Uterus (tissue), 4 donors: ENCODE results near the gene NXPH1. TPM values are rescaled to one million over a fixed set of nuclear protein-coding genes. Genes with fewer than 3 reads are reported as not detected.

Source experiments
- DNase-seq, 2 donors: peaks; one replicate each; pipeline ENCODE4 v3.0.0-alpha.2; 2019 to 2020
- H3K27ac ChIP-seq, 2 donors: fragments of 200-600 bp; sonication (generic); 1 replicate in 1 of 2; 2 replicates in 1 of 2; pipeline ENCODE4 v1.5.1; 2016 to 2018
- H3K27me3 ChIP-seq, 2 donors: fragments of 200-600 bp; sonication (generic); one replicate each; pipeline ENCODE4 v1.5.1; 2018 to 2019; ENCODE audit warnings: control low read depth in 1 of 2
- H3K36me3 ChIP-seq, 2 donors: fragments of 200-600 bp; sonication (generic); one replicate each; pipeline ENCODE4 v1.5.1; 2019; ENCODE audit warnings: control low read depth in 1 of 2
- H3K4me1 ChIP-seq, 2 donors: fragments of 200-600 bp; sonication (generic); one replicate each; pipeline ENCODE4 v1.5.1; 2018 to 2019; ENCODE audit warnings: control low read depth in 1 of 2
- H3K4me3 ChIP-seq, 2 donors: fragments of 200-600 bp; sonication (generic); 1 replicate in 1 of 2; 2 replicates in 1 of 2; pipeline ENCODE4 v1.5.1; 2018 to 2019; ENCODE audit warnings: mild to moderate bottlenecking in 1 of 2
- H3K9me3 ChIP-seq, 2 donors: fragments of 200-600 bp; sonication (generic); one replicate each; pipeline ENCODE4 v1.5.1; 2019; ENCODE audit warnings: control low read depth in 1 of 2
- CTCF ChIP-seq, 4 experiments: fragments of 200-600 bp in 2 of 4; fragments of 450-650 bp in 2 of 4; sonication (generic) in 2 of 4; IDR thresholded peaks; one replicate each; pipeline ENCODE4 v1.5.1; 2016 to 2019; ENCODE audit warnings: antibody characterized with exemption in 4 of 4, mild to moderate bottlenecking in 2 of 4, moderate library complexity in 1 of 4
- POLR2A ChIP-seq, 2 donors: fragments of 450-650 bp; IDR thresholded peaks; one replicate each; pipeline ENCODE4 v1.6.1; 2016; ENCODE audit warnings: antibody characterized with exemption in 2 of 2, mild to moderate bottlenecking in 1 of 2, moderate library complexity in 1 of 2
- intact Hi-C: fragments of 100-400 bp; cut with DNase I; formaldehyde crosslinking; loops from one replicate; pipeline ENCODE4 v1.15.1; 2023; ENCODE audit warnings: low total_unique reads
- total RNA-seq, 4 donors: library from RNA; depleted of rRNA in 3 of 4; stranded (reverse); fragments of >200 nt in 3 of 4; gene quantifications; one replicate each; pipeline versions ENCODE4 v1.1.0 to v1.2.4, GENCODE V29; 2014 to 2023
- donor health status: DM: yes; HTN: yes; CAD: no.

NXPH1 gene
- total RNA-seq, 4 donors from 2014 or later: 0.28 TPM; not detected in 3

- intact Hi-C loops: no loop called here
- Histone ChIP-seq H3K4me3 (no peak overlapping the region), H3K27ac (no peak overlapping the region), H3K4me1 (no peaks in the 10 kb centered on the region), H3K27me3 (no peaks in the 10 kb centered on the region), H3K9me3 (no peaks in the 10 kb centered on the region), H3K36me3 (no peaks in the 10 kb centered on the region)
- DNase-seq: no peak
- no peak for TF ChIP-seq CTCF (IDR thresholded peaks at IDR 0.05)
- no peak for TF ChIP-seq POLR2A (IDR thresholded peaks at IDR 0.05)
Measured at GRCh38 chr7:8411103-8411502, 22.3 kb upstream of the NXPH1 start.

- TF ChIP-seq POLR2A (IDR thresholded peaks at IDR 0.05) (no peak), CTCF (IDR thresholded peaks at IDR 0.05) (no peak)
Measured at GRCh38 chr7:8413600-8413999, 19.8 kb upstream of the NXPH1 start.

GRCh38 chr7:8418629-8419245 lies 14.7 kb upstream of the NXPH1 start:
- Histone ChIP-seq H3K27ac (no peak overlapping the region), H3K4me1 (no peaks in the 10 kb centered on the region), H3K4me3 (no peak overlapping the region), H3K9me3 (no peaks in the 10 kb centered on the region), H3K27me3 (no peaks in the 10 kb centered on the region), H3K36me3 (no peaks in the 10 kb centered on the region)
- no peak for DNase-seq
- intact Hi-C loops: no loop called here
- no peak for TF ChIP-seq POLR2A (IDR thresholded peaks at IDR 0.05)
- TF ChIP-seq CTCF (IDR thresholded peaks at IDR 0.05): peak; percentile 31 to 55 (median 47)

More at GRCh38 chr7:8413600-8413999, 19.8 kb upstream of the NXPH1 start:
- intact Hi-C loops: no loop called here
- H3K4me3 ChIP-seq: no peak overlapping the region
- no peaks in the 10 kb centered on the region for H3K27me3 ChIP-seq
- H3K9me3 ChIP-seq: no peaks in the 10 kb centered on the region
- H3K4me1 ChIP-seq: no peaks in the 10 kb centered on the region
- DNase-seq: no peak
- H3K27ac ChIP-seq: no peak overlapping the region
- no peaks in the 10 kb centered on the region for H3K36me3 ChIP-seq

- TF ChIP-seq POLR2A (IDR thresholded peaks at IDR 0.05) (no peak), CTCF (IDR thresholded peaks at IDR 0.05) (no peak)
- Histone ChIP-seq H3K4me3 (no peak overlapping the region), H3K27me3 (no peaks in the 10 kb centered on the region), H3K36me3 (no peaks in the 10 kb centered on the region), H3K4me1 (no peaks in the 10 kb centered on the region), H3K27ac (no peak overlapping the region), H3K9me3 (no peaks in the 10 kb centered on the region)
- no peak for DNase-seq
- intact Hi-C loops: no loop called here
Measured at GRCh38 chr7:8422177-8422576, 11.2 kb upstream of the NXPH1 start.

- Histone ChIP-seq H3K27me3 (no peaks in the 10 kb centered on the region), H3K4me3 (no peak overlapping the region), H3K9me3 (no peaks in the 10 kb centered on the region), H3K4me1 (no peaks in the 10 kb centered on the region), H3K27ac (no peak overlapping the region), H3K36me3 (no peaks in the 10 kb centered on the region)
- intact Hi-C loops: no loop called here
- no peak for TF ChIP-seq CTCF (IDR thresholded peaks at IDR 0.05)
- no peak for TF ChIP-seq POLR2A (IDR thresholded peaks at IDR 0.05)
- DNase-seq: no peak
Measured at GRCh38 chr7:8423057-8423456, 10.4 kb upstream of the NXPH1 start.
